CD4-positive, alpha-beta T cell (primary cell): Measurements from ENCODE around the gene ZBTB11. TPM values are rescaled to one million over a fixed set of nuclear protein-coding genes. Genes with fewer than 3 reads are reported as not detected.
A peak's percentile ranks its signal among the peaks of the same experiment; 100 is the strongest.
"Not testable (repeated sequence)": the region's sequence is repeated elsewhere in the genome, so short reads cannot be mapped to it uniquely, and the experiment has no call there.

Source experiments
- ATAC-seq: fragments of 200-7000 bp; cut with Tn5 transposase; one replicate; pipeline ENCODE4 v1.10.0; 2022; ENCODE audit warnings: mild to moderate bottlenecking; ENCODE audit not compliant: poor library complexity
- CTCF ChIA-PET: fragments of 350-600 bp; sonication (Branson Sonifier 250); formaldehyde crosslinking; loops from one replicate; lab custom pipeline; 2021; ENCODE audit warnings: antibody characterized with exemption, inconsistent platforms; lab: Charles Lee
- POLR2A ChIA-PET: fragments of 350-600 bp; sonication (Branson Sonifier 250); formaldehyde crosslinking; loops from one replicate; lab custom pipeline; 2021; ENCODE audit warnings: antibody characterized with exemption, inconsistent platforms; lab: Charles Lee
- DNase-seq, 14 experiments: peaks; one replicate each; pipeline ENCODE4 v3.0.0-alpha.2; 2013 to 2020; ENCODE audit warnings: mixed read lengths in 2 of 14
- H3K27ac ChIP-seq, 2 donors: one replicate each; pipeline versions ENCODE4 v1.5.1 to v1.7.0; 2013; ENCODE audit warnings: low read length in 2 of 2, low read depth in 1 of 2, mild to moderate bottlenecking in 1 of 2
- H3K27me3 ChIP-seq, 2 experiments: 1 replicate in 1 of 2; 2 replicates in 1 of 2; pipeline versions ENCODE4 v1.6.1 to v1.7.0; 2013; ENCODE audit warnings: low read length in 2 of 2, control low read depth in 1 of 2, mild to moderate bottlenecking in 1 of 2, moderate library complexity in 1 of 2; ENCODE audit not compliant: insufficient read depth in 2 of 2, control insufficient read depth in 1 of 2
- H3K36me3 ChIP-seq: one replicate; pipeline ENCODE4 v1.6.1; 2013; ENCODE audit warnings: low read length, control low read depth; ENCODE audit not compliant: insufficient read depth
- H3K4me1 ChIP-seq: one replicate; pipeline ENCODE4 v1.6.1; 2013; ENCODE audit warnings: low read length, control low read depth; ENCODE audit not compliant: insufficient read depth
- H3K4me3 ChIP-seq: one replicate; pipeline ENCODE4 v1.5.1; 2013; ENCODE audit warnings: mild to moderate bottlenecking, low read length, moderate library complexity
- H3K9me3 ChIP-seq, 2 experiments: 1 replicate in 1 of 2; 2 replicates in 1 of 2; pipeline versions ENCODE4 v1.6.1 to v1.7.0; 2013; ENCODE audit warnings: low read length in 2 of 2, mild to moderate bottlenecking in 2 of 2, control low read depth in 1 of 2, moderate library complexity in 1 of 2; ENCODE audit not compliant: control insufficient read depth in 1 of 2, insufficient read depth in 1 of 2
- H3K27ac Mint-ChIP-seq: one replicate; pipeline ENCODE4 v1.8.0; 2020; ENCODE audit warnings: mixed read lengths
- H3K27me3 Mint-ChIP-seq: one replicate; pipeline ENCODE4 v1.8.0; 2021; ENCODE audit warnings: mixed read lengths
- H3K36me3 Mint-ChIP-seq: one replicate; pipeline ENCODE4 v1.8.0; 2021; ENCODE audit warnings: low read depth, mixed read lengths
- H3K4me1 Mint-ChIP-seq: one replicate; pipeline ENCODE4 v1.8.0; 2021; ENCODE audit warnings: low read depth, mixed read lengths
- H3K4me3 Mint-ChIP-seq: one replicate; pipeline ENCODE4 v1.8.0; 2020; ENCODE audit warnings: mild to moderate bottlenecking, mixed read lengths
- H3K9me3 Mint-ChIP-seq: one replicate; pipeline ENCODE4 v1.8.0; 2020; ENCODE audit warnings: mixed read lengths
- intact Hi-C, 2 experiments: fragments of 100-400 bp; cut with DNase I in 1 of 2; cut with micrococcal nuclease in 1 of 2; formaldehyde crosslinking; loops; one replicate each; pipeline versions ENCODE4 v1.15.1 to v1.9.0; 2023 to 2025; cut with DNase I, micrococcal nuclease
- total RNA-seq, 174 experiments: library from RNA in 2 of 174; stranded (reverse) in 2 of 174; gene quantifications; one replicate each; pipeline ENCODE4 v1.2.3 and lab custom pipeline; 2021 to 2026
- TF ChIP-seq, protein P1 (sequence below): fragments of 200-600 bp; IDR thresholded peaks from one replicate; pipeline ENCODE4 v1.8.0; 2022; ENCODE audit warnings: antibody characterized with exemption, mild to moderate bottlenecking

ZBTB11 gene
- total RNA-seq, 2 experiments from 2014 or later, result 73.5 to 76.6 TPM

DNA sequence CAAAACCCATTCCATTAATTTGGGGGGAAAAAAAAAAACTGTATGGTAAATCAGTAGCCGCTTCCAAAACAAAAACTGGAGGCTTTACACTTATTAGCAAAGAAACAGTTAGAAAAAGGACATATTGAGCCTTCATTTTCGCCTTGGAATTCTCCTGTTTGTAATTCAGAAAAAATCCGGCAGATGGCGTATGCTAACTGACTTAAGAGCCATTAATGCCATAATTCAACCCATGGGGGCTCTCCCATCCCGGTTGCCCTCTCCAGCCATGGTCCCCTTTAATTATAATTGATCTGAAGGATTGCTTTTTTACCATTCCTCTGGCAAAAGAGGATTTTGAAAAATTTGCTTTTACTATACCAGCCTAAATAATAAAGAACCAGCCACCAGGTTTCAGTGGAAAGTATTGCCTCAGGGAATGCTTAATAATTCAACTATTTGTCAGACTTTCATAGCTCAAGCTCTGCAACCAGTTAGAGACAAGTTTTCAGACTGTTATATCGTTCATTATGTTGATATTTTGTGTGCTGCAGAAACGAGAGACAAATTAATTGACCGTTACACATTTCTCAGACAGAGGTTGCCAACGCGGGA lies 18.9 kb upstream of the ZBTB11 start:
- intact Hi-C loops, result loop anchor here (1.0 to 5.0 kb wide), 5 partner anchors 29 to 841 kb away; partner anchors contain the start of gene CEP97 (in 1 of the 2)
- no peaks in the 10 kb centered on the region for H3K36me3 ChIP-seq
- TF ChIP-seq, protein P1, sequence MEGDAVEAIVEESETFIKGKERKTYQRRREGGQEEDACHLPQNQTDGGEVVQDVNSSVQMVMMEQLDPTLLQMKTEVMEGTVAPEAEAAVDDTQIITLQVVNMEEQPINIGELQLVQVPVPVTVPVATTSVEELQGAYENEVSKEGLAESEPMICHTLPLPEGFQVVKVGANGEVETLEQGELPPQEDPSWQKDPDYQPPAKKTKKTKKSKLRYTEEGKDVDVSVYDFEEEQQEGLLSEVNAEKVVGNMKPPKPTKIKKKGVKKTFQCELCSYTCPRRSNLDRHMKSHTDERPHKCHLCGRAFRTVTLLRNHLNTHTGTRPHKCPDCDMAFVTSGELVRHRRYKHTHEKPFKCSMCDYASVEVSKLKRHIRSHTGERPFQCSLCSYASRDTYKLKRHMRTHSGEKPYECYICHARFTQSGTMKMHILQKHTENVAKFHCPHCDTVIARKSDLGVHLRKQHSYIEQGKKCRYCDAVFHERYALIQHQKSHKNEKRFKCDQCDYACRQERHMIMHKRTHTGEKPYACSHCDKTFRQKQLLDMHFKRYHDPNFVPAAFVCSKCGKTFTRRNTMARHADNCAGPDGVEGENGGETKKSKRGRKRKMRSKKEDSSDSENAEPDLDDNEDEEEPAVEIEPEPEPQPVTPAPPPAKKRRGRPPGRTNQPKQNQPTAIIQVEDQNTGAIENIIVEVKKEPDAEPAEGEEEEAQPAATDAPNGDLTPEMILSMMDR, result peak; percentile 93
- no peaks in the 10 kb centered on the region for H3K4me1 Mint-ChIP-seq
- no peaks in the 10 kb centered on the region for H3K9me3 Mint-ChIP-seq
- H3K27me3 Mint-ChIP-seq, result no peaks in the 10 kb centered on the region
- DNase-seq, result peak in 5 of 14 experiments; percentile 34 to 80 (median 72)
- no peaks in the 10 kb centered on the region for H3K9me3 ChIP-seq
- H3K27ac Mint-ChIP-seq, result no peak overlapping the region
- no peak overlapping the region for H3K27ac ChIP-seq
- POLR2A ChIA-PET, result interaction anchor here (1.0 kb wide), 1 partner anchor 10 kb away, joined by 3 read pairs; the partner anchor contains the start of gene RPL24
- no peaks in the 10 kb centered on the region for H3K4me1 ChIP-seq
- CTCF ChIA-PET, result interaction anchor here (0.8 kb wide), 1 partner anchor 11 kb away, joined by 4 read pairs; no protein-coding TSS in a partner anchor
- no peak for ATAC-seq
- H3K4me3 ChIP-seq, result no peak overlapping the region
- no peaks in the 10 kb centered on the region for H3K27me3 ChIP-seq
- H3K36me3 Mint-ChIP-seq, result no peaks in the 10 kb centered on the region
- no peak overlapping the region for H3K4me3 Mint-ChIP-seq

DNA sequence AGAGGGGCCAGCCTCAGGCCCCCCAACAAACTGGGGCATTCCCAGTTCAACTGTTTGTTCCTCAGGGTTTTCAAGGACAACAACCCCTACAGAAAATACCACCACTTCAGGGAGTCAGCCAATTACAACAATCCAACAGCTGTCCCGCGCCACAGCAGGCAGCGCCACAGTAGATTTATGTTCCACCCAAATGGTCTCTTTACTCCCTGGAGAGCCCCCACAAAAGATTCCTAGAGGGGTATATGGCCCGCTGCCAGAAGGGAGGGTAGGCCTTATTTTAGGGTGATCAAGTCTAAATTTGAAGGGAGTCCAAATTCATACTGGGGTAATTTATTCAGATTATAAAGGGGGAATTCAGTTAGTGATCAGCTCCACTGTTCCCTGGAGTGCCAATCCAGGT lies 17.9 kb upstream of the ZBTB11 start:
- H3K36me3 ChIP-seq, H3K4me1 Mint-ChIP-seq, H3K27me3 Mint-ChIP-seq, H3K4me3 Mint-ChIP-seq, H3K4me1 ChIP-seq, H3K9me3 ChIP-seq, POLR2A ChIA-PET, DNase-seq, H3K4me3 ChIP-seq, CTCF ChIA-PET, ATAC-seq, H3K27ac ChIP-seq, H3K36me3 Mint-ChIP-seq, H3K9me3 Mint-ChIP-seq, H3K27me3 ChIP-seq, H3K27ac Mint-ChIP-seq: not testable (repeated sequence)
- intact Hi-C loops, result loop anchor here (2.0 to 5.0 kb wide), 4 partner anchors 30 to 842 kb away; partner anchors contain the start of gene CEP97 (in 1 of the 2)

DNA sequence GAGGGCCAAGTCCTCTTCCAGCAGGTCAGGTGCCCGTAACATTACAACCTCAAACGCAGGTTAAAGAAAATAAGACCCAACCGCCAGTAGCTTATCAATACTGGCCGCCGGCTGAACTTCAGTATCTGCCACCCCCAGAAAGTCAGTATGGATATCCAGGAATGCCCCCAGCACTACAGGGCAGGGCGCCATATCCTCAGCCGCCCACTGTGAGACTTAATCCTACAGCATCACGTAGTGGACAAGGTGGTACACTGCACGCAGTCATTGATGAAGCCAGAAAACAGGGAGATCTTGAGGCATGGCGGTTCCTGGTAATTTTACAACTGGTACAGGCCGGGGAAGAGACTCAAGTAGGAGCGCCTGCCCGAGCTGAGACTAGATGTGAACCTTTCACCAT lies 16.6 kb upstream of the ZBTB11 start:
- CTCF ChIA-PET, result interaction anchor here (1.8 kb wide), 1 partner anchor 9 kb away, joined by 4 read pairs; no protein-coding TSS in a partner anchor
- POLR2A ChIA-PET, result not testable (repeated sequence)
- peak in 8 of 14 experiments; percentile 13 to 72 (median 36) for DNase-seq

DNA sequence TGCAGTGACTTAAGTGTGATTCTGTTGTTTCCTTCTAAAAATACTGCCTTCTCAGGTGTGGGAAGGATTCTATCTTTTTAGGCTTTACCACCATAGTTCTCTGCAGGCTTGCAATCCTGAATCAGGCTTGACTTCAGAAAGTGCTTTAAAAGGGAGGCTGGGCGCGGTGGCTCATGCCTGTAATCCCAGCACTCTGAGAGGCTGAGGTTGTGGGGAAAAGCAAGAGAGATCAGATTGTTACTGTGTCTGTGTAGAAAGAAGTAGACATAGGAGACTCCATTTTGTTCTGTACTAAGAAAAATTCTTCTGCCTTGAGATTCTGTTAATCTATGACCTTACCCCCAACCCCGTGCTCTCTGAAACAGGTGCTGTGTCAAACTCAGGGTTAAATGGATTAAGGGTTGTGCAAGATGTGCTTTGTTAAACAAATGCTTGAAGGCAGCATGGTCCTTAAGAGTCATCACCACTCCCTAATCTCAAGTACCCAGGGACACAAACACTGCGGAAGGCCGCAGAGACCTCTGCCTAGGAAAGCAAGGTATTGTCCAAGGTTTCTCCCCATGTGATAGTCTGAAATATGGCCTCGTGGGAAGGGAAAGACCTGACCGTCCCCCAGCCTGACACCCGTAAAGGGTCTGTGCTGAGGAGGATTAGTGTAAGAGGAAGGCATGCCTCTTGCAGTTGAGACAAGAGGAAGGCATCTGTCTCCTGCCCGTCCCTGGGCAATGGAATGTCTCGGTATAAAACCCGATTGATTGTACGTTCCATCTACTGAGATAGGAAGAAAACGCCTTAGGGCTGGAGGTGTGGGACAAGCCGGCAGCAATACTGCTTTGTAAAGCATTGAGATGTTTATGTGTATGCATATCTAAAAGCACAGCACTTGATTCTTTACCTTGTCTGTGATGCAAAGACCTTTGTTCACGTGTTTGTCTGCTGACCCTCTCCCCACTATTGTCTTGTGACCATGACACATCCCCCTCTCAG lies 15.0 kb upstream of the ZBTB11 start:
- H3K27ac ChIP-seq, H3K4me3 ChIP-seq, H3K9me3 ChIP-seq, H3K36me3 Mint-ChIP-seq, H3K27me3 ChIP-seq, ATAC-seq, H3K36me3 ChIP-seq, intact Hi-C loops, H3K4me1 ChIP-seq, H3K4me3 Mint-ChIP-seq, H3K27me3 Mint-ChIP-seq, H3K9me3 Mint-ChIP-seq, H3K27ac Mint-ChIP-seq, DNase-seq: not testable (repeated sequence)
- ChIA-PET CTCF (interaction anchor here (1.8 kb wide), 1 partner anchor 7 kb away, joined by 4 read pairs; no protein-coding TSS in a partner anchor), POLR2A (interaction anchor here (1.0 kb wide), 1 partner anchor 87 kb away, joined by 3 read pairs; the partner anchor contains the start of gene NXPE3)
- peaks cover 13% of the 10 kb centered on the region for H3K4me1 Mint-ChIP-seq

More for the DNA sequence above, 16.6 kb upstream of the ZBTB11 start:
- H3K4me1 Mint-ChIP-seq, intact Hi-C loops, H3K27ac Mint-ChIP-seq, H3K9me3 Mint-ChIP-seq, H3K4me3 ChIP-seq, H3K36me3 Mint-ChIP-seq, H3K27me3 Mint-ChIP-seq, H3K36me3 ChIP-seq, H3K4me3 Mint-ChIP-seq, H3K4me1 ChIP-seq, H3K27me3 ChIP-seq, H3K27ac ChIP-seq, H3K9me3 ChIP-seq: not testable (repeated sequence)
- TF ChIP-seq, protein P1, result peak; percentile 25
- ATAC-seq, result peak; percentile 97
